Measurements from ENCODE around the gene USHBP1. TPM values are rescaled to one million over a fixed set of nuclear protein-coding genes. Genes with fewer than 3 reads are reported as not detected.

Gene USHBP1
- total and polyA plus RNA-seq, 2 of the 4 experiments (the other 2 are of a cell fraction): not detected

GRCh38 chr19:17240826-17241399 lies 23.6 kb downstream of the USHBP1 start:
- no peaks in the 10 kb centered on the region for H3K9me3 ChIP-seq (ENCODE audit: control insufficient read depth, insufficient read depth, low read length)
- H3K14ac ChIP-seq (replicated peaks; ENCODE audit: low read depth, low read length): no peak overlapping the region
- no peak for ATAC-seq (ENCODE audit: low read depth)
- no peak overlapping the region for H3K23ac ChIP-seq (ENCODE audit: low read depth, low read length)
- no peak overlapping the region for H4K8ac ChIP-seq (ENCODE audit: low read depth in 2 of 2, low read length in 2 of 2)
- POLR2A ChIA-PET (ENCODE audit: unreplicated experiment): no interaction called here
- H2AK9ac ChIP-seq (replicated peaks; ENCODE audit: low read depth, low read length, poor library complexity): no peak overlapping the region
- H3K27ac ChIP-seq (ENCODE audit: insufficient read depth, low read length): no peak overlapping the region
- H4K5ac ChIP-seq (ENCODE audit: low read depth, low read length): no peak overlapping the region
- TF ChIP-seq, protein P1, sequence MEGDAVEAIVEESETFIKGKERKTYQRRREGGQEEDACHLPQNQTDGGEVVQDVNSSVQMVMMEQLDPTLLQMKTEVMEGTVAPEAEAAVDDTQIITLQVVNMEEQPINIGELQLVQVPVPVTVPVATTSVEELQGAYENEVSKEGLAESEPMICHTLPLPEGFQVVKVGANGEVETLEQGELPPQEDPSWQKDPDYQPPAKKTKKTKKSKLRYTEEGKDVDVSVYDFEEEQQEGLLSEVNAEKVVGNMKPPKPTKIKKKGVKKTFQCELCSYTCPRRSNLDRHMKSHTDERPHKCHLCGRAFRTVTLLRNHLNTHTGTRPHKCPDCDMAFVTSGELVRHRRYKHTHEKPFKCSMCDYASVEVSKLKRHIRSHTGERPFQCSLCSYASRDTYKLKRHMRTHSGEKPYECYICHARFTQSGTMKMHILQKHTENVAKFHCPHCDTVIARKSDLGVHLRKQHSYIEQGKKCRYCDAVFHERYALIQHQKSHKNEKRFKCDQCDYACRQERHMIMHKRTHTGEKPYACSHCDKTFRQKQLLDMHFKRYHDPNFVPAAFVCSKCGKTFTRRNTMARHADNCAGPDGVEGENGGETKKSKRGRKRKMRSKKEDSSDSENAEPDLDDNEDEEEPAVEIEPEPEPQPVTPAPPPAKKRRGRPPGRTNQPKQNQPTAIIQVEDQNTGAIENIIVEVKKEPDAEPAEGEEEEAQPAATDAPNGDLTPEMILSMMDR (conservative IDR thresholded peaks at IDR 0.05; ENCODE audit: low read depth, low read length): no peak
- no peak for TF ChIP-seq NFE2L2 (IDR thresholded peaks at IDR 0.05; ENCODE audit: low read depth, low read length)
- TF ChIP-seq CHD1 (IDR thresholded peaks at IDR 0.05; ENCODE audit: low read depth, low read length): no peak
- no peak for TF ChIP-seq MAZ (IDR thresholded peaks at IDR 0.05; ENCODE audit: borderline replicate concordance, low read depth, low read length)
- no peak for TF ChIP-seq RCOR1 (IDR thresholded peaks at IDR 0.05; ENCODE audit: insufficient replicate concordance, low read length)
- TF ChIP-seq BHLHE40 (IDR thresholded peaks at IDR 0.05; ENCODE audit: low read depth, low read length): no peak
- no peak for TF ChIP-seq CEBPB (IDR thresholded peaks at IDR 0.05; ENCODE audit: low read depth, low read length)
- no peak for TF ChIP-seq FOS (IDR thresholded peaks at IDR 0.05; ENCODE audit: low read depth, low read length)
- no peak for TF ChIP-seq MXI1 (IDR thresholded peaks at IDR 0.05; ENCODE audit: borderline replicate concordance, low read depth, low read length)
- no peak for TF ChIP-seq RAD21 (IDR thresholded peaks at IDR 0.05; ENCODE audit: low read length)
- no peak for TF ChIP-seq USF2 (IDR thresholded peaks at IDR 0.05; ENCODE audit: low read depth, low read length)
- no peak for TF ChIP-seq RFX5 (IDR thresholded peaks at IDR 0.05; ENCODE audit: low read depth, low read length)
- H2BK15ac ChIP-seq (ENCODE audit: low read depth, low read length): no peak overlapping the region
- H3K4me2 ChIP-seq (ENCODE audit: low read depth, low read length): no peak overlapping the region
- no peak for DNase-seq
- no peak overlapping the region for H2BK5ac ChIP-seq (ENCODE audit: low read depth, low read length, poor library complexity, severe bottlenecking)
- in situ Hi-C loops (cut with MboI; ENCODE audit: low sequenced_read_pairs) (no loop called here), intact Hi-C loops (cut with micrococcal nuclease) (no loop called here), dilution Hi-C loops (cut with HindIII; ENCODE audit: low sequenced_read_pairs, unreplicated experiment) (no loop called here)
- H4K91ac ChIP-seq (ENCODE audit: insufficient read depth, low read depth, low read length): no peak overlapping the region
- 93% methylated on average over 4 of the region's 6 CpGs; no CpG with 5 or more reads in 1 of the 2 experiments for WGBS, 2 experiments (ENCODE audit: extremely low coverage in 2 of 2, insufficient read length in 1 of 2)
- H3K4me1 ChIP-seq (ENCODE audit: control insufficient read depth, insufficient read depth, low read length): peaks cover 8% of the 10 kb centered on the region; the same call in 1 of the 2 replicates
- no peak overlapping the region for H2AFZ ChIP-seq (replicated peaks; ENCODE audit: low read length, poor library complexity)
- CTCF ChIA-PET: no interaction called here
- no TSS peak for BruUV-seq (replicated peaks)
- no peak overlapping the region for H3K4ac ChIP-seq (ENCODE audit: low read depth, low read length)
- H3K18ac ChIP-seq (ENCODE audit: low read depth, low read length): no peak overlapping the region
- no peak overlapping the region for H2BK20ac ChIP-seq (ENCODE audit: low read depth, low read length)
- peaks cover 19% of the 10 kb centered on the region for H3K36me3 ChIP-seq (ENCODE audit: control insufficient read depth, insufficient read depth, low read length)
- peaks cover 32 to 62% of the 10 kb centered on the region in 2 experiments for H3K79me1 ChIP-seq (ENCODE audit: low read depth in 1 of 2, low read length in 2 of 2)
- no peaks in the 10 kb centered on the region for H3K27me3 ChIP-seq (ENCODE audit: control insufficient read depth, insufficient read depth, low read length)
- H3K4me3 ChIP-seq (ENCODE audit: insufficient read depth, low read depth, low read length): no peak overlapping the region
- no peak overlapping the region for H3K9ac ChIP-seq (ENCODE audit: low read depth, low read length)
- peaks cover 6% of the 10 kb centered on the region; the same call in 1 of the 2 replicates for H3K9me1 ChIP-seq (ENCODE audit: insufficient read depth, low read length)
- H4K20me1 ChIP-seq (ENCODE audit: insufficient read depth, low read length): peaks cover 28% of the 10 kb centered on the region
- no peak overlapping the region for H2BK120ac ChIP-seq (ENCODE audit: low read depth, low read length)
- H2AK5ac ChIP-seq (ENCODE audit: low read depth, low read length): no peak overlapping the region
- no peak overlapping the region for H3K56ac ChIP-seq (ENCODE audit: extremely low read depth, insufficient read depth, low read length)
